Suppressor macrophage treated with lipopolysaccharide for 1 hour (primary cell): ENCODE measurements around the gene THAP8.

Source experiments
- DNase-seq, 3 donors: peaks; one replicate each; pipeline ENCODE4 v3.0.0-alpha.2; 2020 to 2022

Gene THAP8

GRCh38 chr19:36028313-36029041 is 25.6 kb downstream of the THAP8 start:
- DNase-seq: no peak

GRCh38 chr19:36027696-36028095 is 26.4 kb downstream of the THAP8 start:
- no peak for DNase-seq

GRCh38 chr19:36026091-36026876 is 27.8 kb downstream of the THAP8 start:
- no peak for DNase-seq

GRCh38 chr19:36025541-36025940 is 28.5 kb downstream of the THAP8 start:
- DNase-seq: no peak

GRCh38 chr19:36023432-36023831 is 30.7 kb downstream of the THAP8 start:
- no peak for DNase-seq

- no peak for DNase-seq
Measured at GRCh38 chr19:36019061-36019670, 34.9 kb downstream of the THAP8 start.

- DNase-seq: peak; percentile 100
Measured at GRCh38 chr19:36014012-36014924, 39.8 kb downstream of the THAP8 start, which contains the start of gene ALKBH6. Gene ALKBH6, minus strand, starts transcription at chr19:36014213. Its CDS starts 816 bp downstream, at chr19:36013397.

- no peak for DNase-seq
Measured at GRCh38 chr19:36013280-36014011, 40.6 kb downstream of the THAP8 start.

GRCh38 chr19:36010402-36010801 is 43.7 kb downstream of the THAP8 start:
- no peak for DNase-seq

- DNase-seq: no peak
Measured at GRCh38 chr19:36009633-36010379, 44.3 kb downstream of the THAP8 start.

GRCh38 chr19:36009220-36009619 is 44.9 kb downstream of the THAP8 start:
- DNase-seq: peak; percentile 56 to 81 (median 68)

GRCh38 chr19:36008336-36008978 is 45.6 kb downstream of the THAP8 start, which contains the start of gene SYNE4:
Gene SYNE4, minus strand, starts transcription at chr19:36008813. Its CDS starts 132 bp downstream, at chr19:36008681.
- DNase-seq: no peak

- DNase-seq: no peak
Measured at GRCh38 chr19:36006955-36007354, 47.1 kb downstream of the THAP8 start.

- no peak for DNase-seq
Measured at GRCh38 chr19:36003284-36003683, 50.8 kb downstream of the THAP8 start.

- DNase-seq: no peak
Measured at GRCh38 chr19:36001605-36002004, 52.5 kb downstream of the THAP8 start.

- no peak for DNase-seq
Measured at GRCh38 chr19:35996777-35997176, 57.3 kb downstream of the THAP8 start.

GRCh38 chr19:35995048-35995993 is 58.8 kb downstream of the THAP8 start, which contains the start of gene SDHAF1:
Gene SDHAF1, plus strand, starts transcription at chr19:35995188. Its CDS starts 87 bp downstream, at chr19:35995275.
- DNase-seq: peak; percentile 98

- peak in 2 of 3 donors; percentile 3 to 17 for DNase-seq
Measured at GRCh38 chr19:35993923-35994598, 60.0 kb downstream of the THAP8 start.
